Keratinocyte (primary cell): ENCODE measurements around the gene REPS2. TPM values are rescaled to one million over a fixed set of nuclear protein-coding genes. Genes with fewer than 3 reads are reported as not detected.

ENCODE experiments used
- DNase-seq: peaks from one replicate; pipeline ENCODE4 v3.0.0-alpha.2; 2011; ENCODE audit warnings: low read depth, missing footprints, low spot score
- FAIRE-seq: peaks from 2 replicates; lab custom pipeline; 2011; peaks lifted over from hg19 to GRCh38; lab: Jason Lieb, UNC
- H2AFZ ChIP-seq: 2 replicates; pipeline ENCODE4 v1.6.0; 2012; ENCODE audit warnings: low read length, control low read depth, inconsistent platforms; ENCODE audit not compliant: control insufficient read depth
- H3K27ac ChIP-seq: 2 replicates; pipeline ENCODE4 v1.5.1; 2011; ENCODE audit warnings: low read length; ENCODE audit not compliant: control insufficient read depth, insufficient read depth
- H3K27me3 ChIP-seq: 3 replicates; pipeline ENCODE4 v1.6.0; 2011; ENCODE audit warnings: low read length; ENCODE audit not compliant: control insufficient read depth, insufficient read depth; ENCODE audit errors: extremely low read depth
- H3K36me3 ChIP-seq, 2 experiments: 2 replicates in 1 of 2; 3 replicates in 1 of 2; pipeline ENCODE4 v1.5.1; 2011; ENCODE audit warnings: low read length in 2 of 2, mild to moderate bottlenecking in 1 of 2; ENCODE audit not compliant: control insufficient read depth in 2 of 2, insufficient read depth in 2 of 2; ENCODE audit errors: extremely low read depth in 1 of 2
- H3K4me1 ChIP-seq: 3 replicates; pipeline ENCODE4 v1.5.1; 2011; ENCODE audit warnings: low read length; ENCODE audit not compliant: control insufficient read depth, insufficient read depth; ENCODE audit errors: extremely low read depth
- H3K4me2 ChIP-seq: 3 replicates; pipeline ENCODE4 v1.6.0; 2011; ENCODE audit warnings: low read depth, low read length; ENCODE audit not compliant: control insufficient read depth, insufficient read depth; ENCODE audit errors: extremely low read depth
- H3K4me3 ChIP-seq, 3 experiments: fragments of 200-600 bp in 1 of 3; sonication (generic) in 1 of 3; 2 replicates in 2 of 3; 3 replicates in 1 of 3; pipeline ENCODE4 v1.5.1; 2011 to 2016; ENCODE audit warnings: low read length in 3 of 3, mild to moderate bottlenecking in 3 of 3, control low read depth in 2 of 3, inconsistent platforms in 1 of 3, low read depth in 1 of 3, mixed read lengths in 1 of 3, mixed run types in 1 of 3, moderate library complexity in 1 of 3; ENCODE audit not compliant: control insufficient read depth in 2 of 3, insufficient read depth in 2 of 3; ENCODE audit errors: extremely low read depth in 1 of 3
- H3K79me2 ChIP-seq: 2 replicates; pipeline ENCODE4 v1.6.0; 2012; ENCODE audit warnings: low read length; ENCODE audit not compliant: control insufficient read depth, insufficient read depth
- H3K9ac ChIP-seq: 3 replicates; pipeline ENCODE4 v1.6.0; 2011; ENCODE audit warnings: low read length; ENCODE audit not compliant: control insufficient read depth, insufficient read depth; ENCODE audit errors: extremely low read depth
- H3K9me1 ChIP-seq: 3 replicates; pipeline ENCODE4 v1.6.0; 2011; ENCODE audit warnings: low read length; ENCODE audit not compliant: control insufficient read depth, insufficient read depth; ENCODE audit errors: extremely low read depth
- H3K9me3 ChIP-seq: 2 replicates; pipeline ENCODE4 v1.5.1; 2012; ENCODE audit warnings: low read depth, low read length; ENCODE audit not compliant: control insufficient read depth
- H4K20me1 ChIP-seq: 3 replicates; pipeline ENCODE4 v1.6.0; 2011; ENCODE audit warnings: low read length; ENCODE audit not compliant: control insufficient read depth, insufficient read depth; ENCODE audit errors: extremely low read depth
- CTCF ChIP-seq, 3 experiments: IDR thresholded peaks in 1 of 3; conservative IDR thresholded peaks in 1 of 3; optimal IDR thresholded peaks in 1 of 3; 2 replicates in 2 of 3; 3 replicates in 1 of 3; pipeline versions ENCODE3 to v1.5.1; 2011; ENCODE audit warnings: low read length in 3 of 3, mild to moderate bottlenecking in 3 of 3, moderate library complexity in 2 of 3, control low read depth in 1 of 3, inconsistent platforms in 1 of 3; ENCODE audit not compliant: insufficient read depth in 2 of 3; ENCODE audit errors: extremely low read depth in 1 of 3
- EZH2 ChIP-seq: IDR thresholded peaks from one replicate; pipeline ENCODE4 v1.6.1; 2012; ENCODE audit warnings: inconsistent platforms, mild to moderate bottlenecking, low read length, moderate library complexity
- dilution Hi-C: fragments of 300-500 bp; cut with MboI; formaldehyde crosslinking; loops from one replicate; pipeline ENCODE4 v1.7.0; 2020; ENCODE audit warnings: low sequenced_read_pairs; ENCODE audit not compliant: extremely low pct_ligation_motif_present
- polyA plus RNA-seq, 5 experiments: library from polyadenylated mRNA; depleted of rRNA in 3 of 5; stranded (reverse) in 3 of 5; stranded (forward) in 1 of 5; unstranded in 1 of 5; fragments of >200 nt; gene quantifications; 1 replicate in 1 of 5; 2 replicates in 3 of 5; 3 replicates in 1 of 5; pipeline versions ENCODE4 v1.2.1 to v1.2.3, GENCODE V29; 2011 to 2012; ENCODE audit warnings: missing spikeins in 2 of 5, low read depth in 1 of 5, low replicate concordance in 1 of 5

Gene REPS2
- polyA plus RNA-seq, 1 donor (not counting 4 experiments of a cell fraction or from before 2014, with no cell fraction given), result 2.4 TPM

GRCh38 chrX:17081511-17081910 lies 135.1 kb downstream of the REPS2 start:
- Histone ChIP-seq H3K4me1 (peaks cover 15% of the 10 kb centered on the region), H3K4me2 (no peak overlapping the region), H3K9ac (no peak overlapping the region), H3K4me3 (no peak overlapping the region), H3K36me3 (no peaks in the 10 kb centered on the region), H3K27ac (no peak overlapping the region), H3K9me3 (no peaks in the 10 kb centered on the region), H2AFZ (no peak overlapping the region), H3K27me3 (peaks cover 3% of the 10 kb centered on the region), H3K9me1 (no peaks in the 10 kb centered on the region), H4K20me1 (no peaks in the 10 kb centered on the region), H3K79me2 (no peaks in the 10 kb centered on the region)
- TF ChIP-seq CTCF (optimal IDR thresholded peaks at IDR 0.05 in 1 of 3, IDR thresholded peaks at IDR 0.05 in 1 of 3, conservative IDR thresholded peaks at IDR 0.05 in 1 of 3; ENCODE audit: extremely low read depth in 1 of 3, insufficient read depth in 2 of 3, low read length in 3 of 3), result no peak
- no peak for TF ChIP-seq EZH2
- DNase-seq, result no peak
- no peak for FAIRE-seq
- dilution Hi-C loops, result no loop called here

GRCh38 chrX:17081968-17082367 lies 135.5 kb downstream of the REPS2 start:
- Histone ChIP-seq H3K4me3 (no peak overlapping the region), H3K9ac (no peak overlapping the region), H3K4me1 (peaks cover 15% of the 10 kb centered on the region), H3K4me2 (no peak overlapping the region), H3K36me3 (no peaks in the 10 kb centered on the region), H3K27me3 (peaks cover 3% of the 10 kb centered on the region), H2AFZ (no peak overlapping the region), H3K27ac (no peak overlapping the region), H3K9me1 (no peaks in the 10 kb centered on the region), H4K20me1 (no peaks in the 10 kb centered on the region), H3K79me2 (no peaks in the 10 kb centered on the region), H3K9me3 (no peaks in the 10 kb centered on the region)
- DNase-seq (no peak), FAIRE-seq (no peak)
- dilution Hi-C loops, result no loop called here
- no peak for TF ChIP-seq EZH2
- TF ChIP-seq CTCF (optimal IDR thresholded peaks at IDR 0.05 in 1 of 3, IDR thresholded peaks at IDR 0.05 in 1 of 3, conservative IDR thresholded peaks at IDR 0.05 in 1 of 3; ENCODE audit: extremely low read depth in 1 of 3, insufficient read depth in 2 of 3, low read length in 3 of 3), result no peak
